K562 (cell line): ENCODE results near the gene UNC119B. TPM values are rescaled to one million over a fixed set of nuclear protein-coding genes. Genes with fewer than 3 reads are reported as not detected.

Experiments
- ATAC-seq: fragments of 200-7000 bp; cut with Tn5 transposase; 3 replicates; pipeline ENCODE4 v1.9.1; 2020; ENCODE audit warnings: moderate library complexity
- BruUV-seq: library from RNA; stranded (reverse); fragments of 400-500 nt; replicated peaks from 2 replicates; lab custom pipeline; 2021; lab: Mats Ljungman, UMichigan
- CTCF ChIA-PET: fragments of 300-600 bp; formaldehyde crosslinking; extraction: SDS; loops from one replicate; lab custom pipeline; 2021; ENCODE audit warnings: low intra/inter-chr PET ratio; lab: Yijun Ruan, JAX
- POLR2A ChIA-PET: fragments of 300-600, 350-650 bp; sonication (Branson Sonifier 250); formaldehyde crosslinking; extraction: SDS; loops from one replicate; lab custom pipeline; 2021; ENCODE audit warnings: antibody characterized with exemption, inconsistent platforms; lab: Yijun Ruan, JAX
- DNase-seq, 4 experiments: peaks; one replicate each; pipeline versions ENCODE4 v3.0.0 to v3.0.0-alpha.2; 2011 to 2018; ENCODE audit warnings: low spot score in 3 of 4, mixed read lengths in 3 of 4; ENCODE audit errors: extremely low read depth in 1 of 4
- FAIRE-seq: peaks from 2 replicates; lab custom pipeline; 2011; peaks lifted over from hg19 to GRCh38; lab: Jason Lieb, UNC
- H2AFZ ChIP-seq: 2 replicates; pipeline ENCODE4 v1.6.0; 2011; ENCODE audit warnings: low read depth, low read length, control low read depth, inconsistent platforms
- H3K27ac ChIP-seq: fragments of 200-600 bp; 3 replicates; pipeline ENCODE4 v1.8.0; 2011; ENCODE audit warnings: low read depth, mild to moderate bottlenecking, control low read depth, inconsistent platforms, low read length, moderate library complexity, mixed read lengths; ENCODE audit errors: extremely low read depth
- H3K27me3 ChIP-seq, 2 experiments: fragments of 300-600 bp in 1 of 2; 2 replicates in 1 of 2; 3 replicates in 1 of 2; pipeline versions ENCODE4 v1.6.0 to v1.8.0; 2011; ENCODE audit warnings: inconsistent platforms in 2 of 2, low read length in 2 of 2, mild to moderate bottlenecking in 1 of 2, mixed read lengths in 1 of 2, moderate library complexity in 1 of 2; ENCODE audit not compliant: control insufficient read depth in 2 of 2, insufficient read depth in 2 of 2
- H3K36me3 ChIP-seq: fragments of 300-600 bp; 3 replicates; pipeline ENCODE4 v1.8.0; 2011; ENCODE audit warnings: mild to moderate bottlenecking, low read length, inconsistent platforms; ENCODE audit not compliant: control insufficient read depth, insufficient read depth
- H3K4me1 ChIP-seq, 2 experiments: fragments of 200-600 bp in 1 of 2; replicated peaks in 1 of 2; 2 replicates in 1 of 2; 3 replicates in 1 of 2; pipeline versions ENCODE4 v1.5.1 to v1.8.0; 2011; ENCODE audit warnings: inconsistent platforms in 2 of 2, low read length in 2 of 2, mild to moderate bottlenecking in 1 of 2, mixed read lengths in 1 of 2, moderate library complexity in 1 of 2; ENCODE audit not compliant: control insufficient read depth in 2 of 2, insufficient read depth in 2 of 2
- H3K4me2 ChIP-seq: 2 replicates; pipeline ENCODE4 v1.6.1; 2011; ENCODE audit warnings: low read length, control low read depth, inconsistent platforms, mixed read lengths; ENCODE audit not compliant: insufficient read depth
- H3K4me3 ChIP-seq: fragments of 200-600 bp; sonication (generic), shearing (Covaris generic); 2 replicates; pipeline ENCODE4 v1.5.1; 2016; ENCODE audit warnings: control low read depth, inconsistent platforms
- H3K79me2 ChIP-seq: fragments of 200-600 bp; 3 replicates; pipeline ENCODE4 v1.8.0; 2011; ENCODE audit warnings: low read length, inconsistent platforms; ENCODE audit not compliant: control insufficient read depth, insufficient read depth
- H3K9ac ChIP-seq, 2 experiments: 2 replicates each; pipeline versions ENCODE4 v1.6.0 to v1.6.1; 2011; ENCODE audit warnings: low read depth in 2 of 2, low read length in 2 of 2, control low read depth in 1 of 2, inconsistent platforms in 1 of 2, mild to moderate bottlenecking in 1 of 2, mixed read lengths in 1 of 2; ENCODE audit not compliant: insufficient read depth in 1 of 2
- H3K9me1 ChIP-seq: one replicate; pipeline ENCODE4 v1.6.0; 2011; ENCODE audit warnings: inconsistent platforms, mild to moderate bottlenecking, low read length, moderate library complexity; ENCODE audit not compliant: control insufficient read depth, insufficient read depth
- H3K9me3 ChIP-seq: replicated peaks from 2 replicates; pipeline ENCODE4 v1.5.1; 2011; ENCODE audit warnings: low read depth, low read length, inconsistent platforms; ENCODE audit not compliant: control insufficient read depth, insufficient read depth
- H4K20me1 ChIP-seq: replicated peaks from 2 replicates; pipeline ENCODE4 v1.6.1; 2011; ENCODE audit warnings: low read length, inconsistent platforms, mixed read lengths; ENCODE audit not compliant: control insufficient read depth, insufficient read depth
- ARID3A ChIP-seq: IDR thresholded peaks from 2 replicates; pipeline ENCODE4 v1.6.1; 2012; ENCODE audit warnings: low read depth, low read length, improper control_type of control experiment, borderline replicate concordance
- GMEB1 ChIP-seq: fragments of 250-450 bp; sonication (Bioruptor Pico); IDR thresholded peaks from 2 replicates; pipeline ENCODE4 v1.4.0; 2020; ENCODE audit warnings: mild to moderate bottlenecking
- JUND ChIP-seq, 2 experiments: IDR thresholded peaks; 2 replicates in 1 of 2; 3 replicates in 1 of 2; pipeline ENCODE4 v1.6.1; 2011; ENCODE audit warnings: borderline replicate concordance in 2 of 2, low read depth in 2 of 2, low read length in 2 of 2, improper control_type of control experiment in 1 of 2, missing biosample characterization in 1 of 2, missing genetic modification characterization in 1 of 2, missing genetic modification reagents in 1 of 2
- KDM4B ChIP-seq, 2 experiments: fragments of 450-650 bp in 1 of 2; sonication (generic) in 1 of 2; IDR thresholded peaks; 2 replicates each; pipeline ENCODE4 v1.6.1; 2016 to 2017; ENCODE audit warnings: borderline replicate concordance in 2 of 2, antibody characterized with exemption in 1 of 2, low read depth in 1 of 2, mild to moderate bottlenecking in 1 of 2
- MCM7 ChIP-seq, 2 experiments: fragments of 450-650 bp; IDR thresholded peaks; 2 replicates each; pipeline ENCODE4 v1.6.1; 2016 to 2018
- MITF ChIP-seq: IDR thresholded peaks from 2 replicates; pipeline ENCODE4 v1.6.1; 2014; ENCODE audit warnings: antibody characterized with exemption
- MXI1 ChIP-seq: IDR thresholded peaks from 2 replicates; pipeline ENCODE4 v1.6.1; 2011; ENCODE audit warnings: low read depth, mild to moderate bottlenecking, improper control_type of control experiment, low read length
- SREBF2 ChIP-seq: sonication (generic); formaldehyde crosslinking; IDR thresholded peaks from 2 replicates; pipeline ENCODE4 v1.4.0; 2020; ENCODE audit warnings: mild to moderate bottlenecking, missing genetic modification reagents
- TEAD4 ChIP-seq, 2 experiments: sonication (generic) in 1 of 2; formaldehyde crosslinking in 1 of 2; IDR thresholded peaks; 2 replicates each; pipeline versions ENCODE4 v1.6.1 to v1.8.0; 2012 to 2022; ENCODE audit warnings: borderline replicate concordance in 1 of 2, inconsistent platforms in 1 of 2, low read length in 1 of 2, mild to moderate bottlenecking in 1 of 2, missing genetic modification reagents in 1 of 2
- ZNF551 ChIP-seq: fragments of 250-450 bp; sonication (Bioruptor Pico); IDR thresholded peaks from 2 replicates; pipeline ENCODE4 v1.5.0; 2021; ENCODE audit warnings: mild to moderate bottlenecking, moderate library complexity
- ZNF609 ChIP-seq: sonication (generic); formaldehyde crosslinking; IDR thresholded peaks from 2 replicates; pipeline ENCODE4 v1.8.1; 2023; ENCODE audit warnings: missing genetic modification reagents, mild to moderate bottlenecking, borderline replicate concordance
- ZNF830 ChIP-seq: fragments of 250-450 bp; sonication (Bioruptor Pico); IDR thresholded peaks from 2 replicates; pipeline ENCODE4 v1.5.0; 2021; ENCODE audit warnings: mild to moderate bottlenecking
- WGBS: fragments of 100-300 bp; shearing (Covaris generic); methylation state at CpG from one replicate; pipeline ENCODE4 v1.1.6; 2016; ENCODE audit warnings: low coverage, mixed read lengths; ENCODE audit not compliant: insufficient coverage; ENCODE audit errors: missing lambda C conversion rate; 5-methylcytosine and 5-hydroxymethylcytosine counted together
- in situ Hi-C: fragments of 300-500 bp; cut with MboI; formaldehyde crosslinking; loops from 4 replicates; pipeline ENCODE4 v1.15.0; 2018; ENCODE audit warnings: inconsistent platforms, mixed read lengths
- intact Hi-C: fragments of 100-400 bp; cut with micrococcal nuclease; formaldehyde crosslinking; loops from 2 replicates; pipeline ENCODE4 v1.14.2; 2022
- polyA plus RNA-seq, 8 experiments: library from polyadenylated mRNA; depleted of rRNA in 4 of 8; stranded (reverse) in 5 of 8; unstranded in 3 of 8; fragments of >200 nt; fragmentation: Nextera tagmentation in 2 of 8; fragmentation: Illumina TruSeq in 1 of 8; extraction: Ambion mirVana in 2 of 8; extraction: Trizol in 1 of 8; gene quantifications; 2 replicates each; pipeline versions ENCODE4 v1.2.1 to v1.2.3, GENCODE V29; 2011 to 2014; ENCODE audit warnings: inconsistent platforms in 1 of 8, missing spikeins in 1 of 8
- total RNA-seq, 7 experiments: library from RNA; depleted of rRNA in 6 of 7; stranded (reverse); fragments of >200 nt in 6 of 7; fragmentation: Illumina TruSeq in 2 of 7; extraction: Trizol in 2 of 7; gene quantifications; 2 replicates each; pipeline versions ENCODE4 v1.2.1 to v1.2.3, GENCODE V29; 2011 to 2021; ENCODE audit warnings: low replicate concordance in 1 of 7

UNC119B gene
- total and polyA plus RNA-seq, 9 of the 15 experiments (the other 6 are each of a cell fraction or from before 2014, with no cell fraction given), result 4.0 to 34.5 (median 15.1) TPM

- Histone ChIP-seq H3K9me3 (no peaks in the 10 kb centered on the region), H3K27ac (no peak overlapping the region), H3K9ac (no peak overlapping the region), H2AFZ (no peak overlapping the region), H3K27me3 (no peaks in the 10 kb centered on the region), H4K20me1 (no peaks in the 10 kb centered on the region), H3K79me2 (no peaks in the 10 kb centered on the region), H3K9me1 (no peaks in the 10 kb centered on the region), H3K4me3 (no peak overlapping the region), H3K36me3 (no peaks in the 10 kb centered on the region), H3K4me1 (peaks cover 3 to 5% of the 10 kb centered on the region in 2 experiments; a peak in 2 of 5 replicates), H3K4me2 (no peak overlapping the region)
- CTCF ChIA-PET, result no interaction called here
- POLR2A ChIA-PET, result interaction anchor here (1.5 kb wide), 1 partner anchor 9 kb away, joined by 4 read pairs; no protein-coding TSS in a partner anchor
- ATAC-seq (no peak), DNase-seq (no peak), FAIRE-seq (no peak)
- in situ Hi-C loops (no loop called here), intact Hi-C loops (no loop called here)
- BruUV-seq, result no TSS peak
- WGBS, result 53% methylated on average over 6 of the region's 7 CpGs
- TF ChIP-seq KDM4B (IDR thresholded peaks at IDR 0.05; ENCODE audit: borderline replicate concordance in 2 of 2, low read depth in 1 of 2) (no peak), MITF (no peak), ZNF551 (CRISPR knock-in tag) (no peak), ZNF830 (CRISPR knock-in tag) (no peak), ARID3A (no peak), MCM7 (IDR thresholded peaks at IDR 0.05) (no peak), SREBF2 (CRISPR knock-in tag) (no peak), MXI1 (no peak), TEAD4 (IDR thresholded peaks at IDR 0.05; ENCODE audit: low read length) (no peak), TEAD4 (CRISPR knock-in tag; IDR thresholded peaks at IDR 0.05; ENCODE audit: borderline replicate concordance) (no peak), GMEB1 (CRISPR knock-in tag) (no peak), ZNF609 (CRISPR knock-in tag) (no peak), JUND (IDR thresholded peaks at IDR 0.05; ENCODE audit: borderline replicate concordance, low read depth, low read length) (no peak), JUND (tag; IDR thresholded peaks at IDR 0.05; ENCODE audit: borderline replicate concordance, low read depth, low read length) (no peak)
These were observed 38.0 kb downstream of the UNC119B start for GRCh38 chr12:120748242-120748641.
